Stimulated activated naive B cell treated with anti-CD40 and anti-IgM and Interleukin-4, amounts not matched to agents 10 μg/mL and 1 μg/mL and 100 μg/mL, for 72 hours (primary cell): ENCODE results near the gene FOXP1.

ENCODE experiments used
- ATAC-seq, 2 donors: fragments of 150-1000 bp; cut with Tn5 transposase; replicated peaks; 2 replicates each; pipeline ENCODE4 v1.10.0; 2021; ENCODE audit warnings: moderate library complexity in 1 of 2
- DNase-seq: peaks from one replicate; pipeline ENCODE4 v3.0.0; 2021
- H3K27ac Mint-ChIP-seq: one replicate; pipeline ENCODE4 v1.8.0; 2022; ENCODE audit warnings: mild to moderate bottlenecking, mixed read lengths
- H3K27me3 Mint-ChIP-seq, 2 donors: one replicate each; pipeline ENCODE4 v1.8.0; 2022; ENCODE audit warnings: mixed read lengths in 2 of 2
- H3K36me3 Mint-ChIP-seq, 2 donors: one replicate each; pipeline ENCODE4 v1.8.0; 2022; ENCODE audit warnings: mixed read lengths in 2 of 2, mild to moderate bottlenecking in 1 of 2
- H3K4me1 Mint-ChIP-seq, 2 donors: one replicate each; pipeline ENCODE4 v1.8.0; 2022; ENCODE audit warnings: mixed read lengths in 2 of 2, mild to moderate bottlenecking in 1 of 2
- H3K4me3 Mint-ChIP-seq, 2 donors: one replicate each; pipeline ENCODE4 v1.8.0; 2022; ENCODE audit warnings: mild to moderate bottlenecking in 2 of 2, mixed read lengths in 2 of 2, moderate library complexity in 1 of 2
- H3K9me3 Mint-ChIP-seq, 2 donors: one replicate each; pipeline ENCODE4 v1.8.0; 2022; ENCODE audit warnings: mixed read lengths in 2 of 2, mild to moderate bottlenecking in 1 of 2

The FOXP1 gene

GRCh38 chr3:71070497-71071463 lies 512.7 kb downstream of the FOXP1 start:
- no peak for ATAC-seq
- no peak overlapping the region for H3K4me3 Mint-ChIP-seq
- peaks cover 54 to 88% of the 10 kb centered on the region in 2 donors for H3K4me1 Mint-ChIP-seq

GRCh38 chr3:71069797-71070196 lies 513.7 kb downstream of the FOXP1 start:
- ATAC-seq (peak; percentile 54 to 57), DNase-seq (peak; percentile 42)
- Mint-ChIP-seq H3K4me1 (peaks cover 51 to 82% of the 10 kb centered on the region in 2 donors), H3K27me3 (no peaks in the 10 kb centered on the region), H3K4me3 (peak overlapping the region; percentile 20 to 23), H3K27ac (peak overlapping the region; percentile 21), H3K9me3 (no peaks in the 10 kb centered on the region), H3K36me3 (peaks cover 11 to 21% of the 10 kb centered on the region in 2 donors)

More at GRCh38 chr3:71070497-71071463, 512.7 kb downstream of the FOXP1 start:
- Mint-ChIP-seq H3K9me3 (no peaks in the 10 kb centered on the region), H3K27me3 (no peaks in the 10 kb centered on the region), H3K27ac (peak overlapping the region; percentile 56), H3K36me3 (peaks cover 14 to 24% of the 10 kb centered on the region in 2 donors)
- no peak for DNase-seq

- no peak for DNase-seq
- peaks cover 39 to 69% of the 10 kb centered on the region in 2 donors for H3K4me1 Mint-ChIP-seq
Observed at GRCh38 chr3:71067977-71068654, 515.4 kb downstream of the FOXP1 start.

GRCh38 chr3:71066849-71067261 lies 516.7 kb downstream of the FOXP1 start:
- peak; percentile 43 for DNase-seq
- H3K27ac Mint-ChIP-seq = peak overlapping the region; percentile 95
- no peaks in the 10 kb centered on the region for H3K27me3 Mint-ChIP-seq
- H3K4me1 Mint-ChIP-seq = peaks cover 38 to 58% of the 10 kb centered on the region in 2 donors
- peak overlapping the region; percentile 90 to 91 for H3K4me3 Mint-ChIP-seq
- peak; percentile 18 to 19 for ATAC-seq
- H3K36me3 Mint-ChIP-seq = peaks cover 3 to 10% of the 10 kb centered on the region in 2 donors
- no peaks in the 10 kb centered on the region for H3K9me3 Mint-ChIP-seq

More at GRCh38 chr3:71067977-71068654, 515.4 kb downstream of the FOXP1 start:
- peak; percentile 11 to 21 for ATAC-seq
- peaks cover 5 to 10% of the 10 kb centered on the region in 2 donors for H3K36me3 Mint-ChIP-seq
- peak overlapping the region; percentile 2 to 45 for H3K4me3 Mint-ChIP-seq
- peak overlapping the region; percentile 53 for H3K27ac Mint-ChIP-seq
- H3K9me3 Mint-ChIP-seq = no peaks in the 10 kb centered on the region
- H3K27me3 Mint-ChIP-seq = no peaks in the 10 kb centered on the region

- Mint-ChIP-seq H3K36me3 (peaks cover 3 to 13% of the 10 kb centered on the region in 2 donors), H3K27me3 (no peaks in the 10 kb centered on the region), H3K9me3 (no peaks in the 10 kb centered on the region), H3K4me1 (peaks cover 40 to 53% of the 10 kb centered on the region in 2 donors), H3K4me3 (peak overlapping the region; percentile 90 to 91), H3K27ac (peak overlapping the region; percentile 95)
- peak; percentile 53 for DNase-seq
- peak; percentile 28 to 35 for ATAC-seq
Observed at GRCh38 chr3:71066356-71066755, 517.2 kb downstream of the FOXP1 start.

GRCh38 chr3:71065764-71066013 lies 517.8 kb downstream of the FOXP1 start:
- no peak for ATAC-seq
- Mint-ChIP-seq H3K27ac (peak overlapping the region; percentile 95), H3K9me3 (no peaks in the 10 kb centered on the region), H3K4me3 (peak overlapping the region; percentile 90 to 91), H3K36me3 (peaks cover 3 to 13% of the 10 kb centered on the region in 2 donors), H3K27me3 (no peaks in the 10 kb centered on the region), H3K4me1 (peaks cover 37 to 47% of the 10 kb centered on the region in 2 donors)
- DNase-seq = no peak

GRCh38 chr3:71064956-71065763 lies 518.4 kb downstream of the FOXP1 start:
- ATAC-seq (peak; percentile 15 to 23), DNase-seq (no peak)
- Mint-ChIP-seq H3K4me1 (peaks cover 39 to 41% of the 10 kb centered on the region in 2 donors), H3K4me3 (peak overlapping the region; percentile 90 to 91), H3K36me3 (peaks cover 3 to 13% of the 10 kb centered on the region in 2 donors), H3K27me3 (no peaks in the 10 kb centered on the region), H3K9me3 (no peaks in the 10 kb centered on the region), H3K27ac (peak overlapping the region; percentile 95)

- peak; percentile 54 for DNase-seq
- Mint-ChIP-seq H3K4me1 (peaks cover 34 to 36% of the 10 kb centered on the region in 2 donors), H3K4me3 (no peak overlapping the region), H3K27me3 (no peaks in the 10 kb centered on the region), H3K27ac (no peak overlapping the region), H3K9me3 (no peaks in the 10 kb centered on the region), H3K36me3 (peaks cover 3 to 13% of the 10 kb centered on the region in 2 donors)
- peak; percentile 26 to 40 for ATAC-seq
Observed at GRCh38 chr3:71064291-71064955, 519.1 kb downstream of the FOXP1 start.

- Mint-ChIP-seq H3K27me3 (no peaks in the 10 kb centered on the region), H3K9me3 (no peaks in the 10 kb centered on the region), H3K27ac (no peak overlapping the region), H3K4me3 (no peak overlapping the region), H3K4me1 (peaks cover 29 to 34% of the 10 kb centered on the region in 2 donors), H3K36me3 (peaks cover 3 to 13% of the 10 kb centered on the region in 2 donors)
- peak; percentile 49 to 56 for ATAC-seq
- DNase-seq = peak; percentile 68
Observed at GRCh38 chr3:71063773-71064290, 519.7 kb downstream of the FOXP1 start.

- peak; percentile 49 to 54 for ATAC-seq
- Mint-ChIP-seq H3K9me3 (no peaks in the 10 kb centered on the region), H3K4me3 (no peak overlapping the region), H3K27me3 (no peaks in the 10 kb centered on the region), H3K36me3 (peaks cover 0 to 9% of the 10 kb centered on the region in 2 donors), H3K4me1 (peaks cover 30 to 33% of the 10 kb centered on the region in 2 donors), H3K27ac (no peak overlapping the region)
- DNase-seq = no peak
Observed at GRCh38 chr3:71062952-71063772, 520.4 kb downstream of the FOXP1 start.

GRCh38 chr3:71062037-71062932 lies 521.2 kb downstream of the FOXP1 start:
- Mint-ChIP-seq H3K36me3 (peaks cover 2 to 7% of the 10 kb centered on the region in 2 donors), H3K27me3 (no peaks in the 10 kb centered on the region), H3K4me1 (peaks cover 34 to 36% of the 10 kb centered on the region in 2 donors), H3K27ac (peak overlapping the region; percentile 65), H3K9me3 (no peaks in the 10 kb centered on the region), H3K4me3 (no peak overlapping the region)
- ATAC-seq (no peak), DNase-seq (no peak)

- Mint-ChIP-seq H3K36me3 (peaks cover 2 to 4% of the 10 kb centered on the region in 2 donors), H3K9me3 (no peaks in the 10 kb centered on the region), H3K4me3 (no peak overlapping the region), H3K4me1 (peaks cover 32 to 34% of the 10 kb centered on the region in 2 donors), H3K27ac (peak overlapping the region; percentile 65), H3K27me3 (no peaks in the 10 kb centered on the region)
- no peak for DNase-seq
- ATAC-seq = no peak
Observed at GRCh38 chr3:71061581-71061980, 521.9 kb downstream of the FOXP1 start.
